Stimulated activated memory B cell treated with anti-CD40 and anti-IgM and Interleukin-4, amounts not matched to agents 10 μg/mL and 1 μg/mL and 100 μg/mL, for 72 hours (primary cell): Measurements from ENCODE around the gene RGS19.
"Not testable (repeated sequence)": the region's sequence is repeated elsewhere in the genome, so short reads cannot be mapped to it uniquely, and the experiment has no call there.

Experiments
- ATAC-seq: fragments of 150-1000 bp; cut with Tn5 transposase; 2 replicates; pipeline ENCODE4 v1.10.0; 2021
- H3K27ac Mint-ChIP-seq: one replicate; pipeline ENCODE4 v1.8.0; 2022; ENCODE audit warnings: mild to moderate bottlenecking, mixed read lengths
- H3K27me3 Mint-ChIP-seq: one replicate; pipeline ENCODE4 v1.8.0; 2022; ENCODE audit warnings: mixed read lengths
- H3K36me3 Mint-ChIP-seq: one replicate; pipeline ENCODE4 v1.8.0; 2022; ENCODE audit warnings: mixed read lengths
- H3K4me1 Mint-ChIP-seq: one replicate; pipeline ENCODE4 v1.8.0; 2022; ENCODE audit warnings: mixed read lengths
- H3K4me3 Mint-ChIP-seq: one replicate; pipeline ENCODE4 v1.8.0; 2022; ENCODE audit warnings: mild to moderate bottlenecking, moderate library complexity, mixed read lengths
- H3K9me3 Mint-ChIP-seq: one replicate; pipeline ENCODE4 v1.8.0; 2022; ENCODE audit warnings: mixed read lengths

RGS19 gene, protein sequence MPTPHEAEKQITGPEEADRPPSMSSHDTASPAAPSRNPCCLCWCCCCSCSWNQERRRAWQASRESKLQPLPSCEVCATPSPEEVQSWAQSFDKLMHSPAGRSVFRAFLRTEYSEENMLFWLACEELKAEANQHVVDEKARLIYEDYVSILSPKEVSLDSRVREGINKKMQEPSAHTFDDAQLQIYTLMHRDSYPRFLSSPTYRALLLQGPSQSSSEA

DNA sequence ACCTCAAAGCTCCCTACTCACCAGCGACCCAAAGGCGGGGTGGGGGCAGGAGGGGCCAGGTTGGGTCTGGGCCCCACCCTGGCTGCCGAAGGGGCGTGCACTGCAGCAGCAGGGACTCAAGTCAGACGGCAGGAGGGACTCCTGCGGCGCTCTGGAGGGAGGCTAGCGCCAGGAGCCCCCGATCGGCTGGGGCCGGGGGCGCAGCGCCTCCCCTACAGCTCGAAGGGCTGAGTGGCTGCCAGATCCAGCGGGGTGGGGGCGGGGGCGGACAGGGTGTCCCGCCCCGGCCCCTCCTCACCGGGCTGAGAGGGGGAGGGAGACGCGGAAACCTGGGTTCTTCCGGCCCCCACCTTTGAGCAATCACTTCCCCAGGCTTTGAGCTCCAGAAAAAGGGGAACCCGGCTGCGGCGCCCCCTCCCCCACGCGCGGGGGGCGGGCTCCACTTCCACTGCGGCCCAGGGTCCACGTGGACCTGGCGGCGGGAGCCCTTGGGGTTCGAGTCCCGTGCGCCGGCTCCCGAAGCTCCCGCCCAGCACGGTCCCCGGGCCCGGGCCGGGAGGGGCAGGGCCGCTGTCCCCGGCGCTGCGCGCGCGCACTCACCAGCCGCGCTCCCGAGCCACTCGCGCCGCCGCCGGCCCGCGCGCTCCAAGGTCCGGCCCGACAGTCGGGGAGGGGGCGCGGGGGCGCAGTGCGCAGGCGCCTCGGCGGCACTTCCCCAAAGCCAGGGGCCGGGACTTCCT, at the start of gene RGS19:
RGS19 (minus strand) TSS at position 246 of the 740 bp plus-strand sequence. CDS start 2,632 bp downstream, outside the sequence.
- Mint-ChIP-seq H3K27ac (peak within 1 kb of the TSS; percentile 96), H3K27me3 (peaks cover 3% of the 10 kb centered on the region), H3K9me3 (no peaks in the 10 kb centered on the region), H3K4me3 (peak within 1 kb of the TSS; percentile 97), H3K36me3 (peaks cover 17% of the 10 kb centered on the region), H3K4me1 (peaks cover 70% of the 10 kb centered on the region)
- ATAC-seq: peak; percentile 65

- not testable (repeated sequence) for H3K36me3 Mint-ChIP-seq, H3K9me3 Mint-ChIP-seq, ATAC-seq, H3K4me3 Mint-ChIP-seq, H3K27ac Mint-ChIP-seq
- H3K4me1 Mint-ChIP-seq: peaks cover 14% of the 10 kb centered on the region
- H3K27me3 Mint-ChIP-seq: peaks cover 15% of the 10 kb centered on the region
Measured at GRCh38 chr20:64123517-64123916, 44.2 kb upstream of the RGS19 start.

GRCh38 chr20:64122927-64123326, 43.6 kb upstream of the RGS19 start:
- not testable (repeated sequence) for H3K4me3 Mint-ChIP-seq, H3K27ac Mint-ChIP-seq, ATAC-seq, H3K36me3 Mint-ChIP-seq, H3K27me3 Mint-ChIP-seq, H3K9me3 Mint-ChIP-seq
- peaks cover 14% of the 10 kb centered on the region for H3K4me1 Mint-ChIP-seq

DNA sequence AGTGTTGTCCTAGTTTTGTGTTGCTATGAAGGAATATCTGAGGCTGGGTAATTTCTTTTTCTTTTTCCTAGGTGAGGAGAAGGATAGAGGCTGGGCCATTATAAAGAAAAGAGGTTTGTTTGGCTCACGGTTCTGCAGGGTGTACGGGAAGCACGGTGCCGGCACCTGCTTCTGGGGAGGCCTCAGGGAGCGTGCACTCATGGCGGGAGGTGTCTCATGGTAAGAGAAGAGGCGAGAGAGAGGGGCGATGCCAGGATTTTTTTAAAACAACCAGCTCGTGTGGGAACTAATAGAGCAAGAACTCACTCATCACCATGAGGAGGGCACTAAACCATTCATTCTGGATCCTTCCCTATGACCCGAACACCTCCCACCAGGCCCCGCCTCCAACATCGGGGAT, 42.3 kb upstream of the RGS19 start:
- Mint-ChIP-seq H3K36me3 (no peaks in the 10 kb centered on the region), H3K27ac (no peak overlapping the region), H3K4me1 (peaks cover 14% of the 10 kb centered on the region), H3K9me3 (no peaks in the 10 kb centered on the region), H3K4me3 (no peak overlapping the region), H3K27me3 (peaks cover 9% of the 10 kb centered on the region)
- ATAC-seq: no peak

- no peaks in the 10 kb centered on the region for H3K36me3 Mint-ChIP-seq
- H3K27me3 Mint-ChIP-seq: peaks cover 9% of the 10 kb centered on the region
- peaks cover 14% of the 10 kb centered on the region for H3K4me1 Mint-ChIP-seq
- peak overlapping the region; percentile 75 for H3K4me3 Mint-ChIP-seq
- H3K9me3 Mint-ChIP-seq: no peaks in the 10 kb centered on the region
- peak; percentile 13 for ATAC-seq
- peak overlapping the region; percentile 87 for H3K27ac Mint-ChIP-seq
Measured at GRCh38 chr20:64119681-64120341, 40.5 kb upstream of the RGS19 start.

- Mint-ChIP-seq H3K27ac (no peak overlapping the region), H3K9me3 (no peaks in the 10 kb centered on the region), H3K36me3 (no peaks in the 10 kb centered on the region), H3K27me3 (peaks cover 9% of the 10 kb centered on the region), H3K4me1 (peaks cover 14% of the 10 kb centered on the region), H3K4me3 (no peak overlapping the region)
- no peak for ATAC-seq
Measured at GRCh38 chr20:64119301-64119680, 40.0 kb upstream of the RGS19 start.

DNA sequence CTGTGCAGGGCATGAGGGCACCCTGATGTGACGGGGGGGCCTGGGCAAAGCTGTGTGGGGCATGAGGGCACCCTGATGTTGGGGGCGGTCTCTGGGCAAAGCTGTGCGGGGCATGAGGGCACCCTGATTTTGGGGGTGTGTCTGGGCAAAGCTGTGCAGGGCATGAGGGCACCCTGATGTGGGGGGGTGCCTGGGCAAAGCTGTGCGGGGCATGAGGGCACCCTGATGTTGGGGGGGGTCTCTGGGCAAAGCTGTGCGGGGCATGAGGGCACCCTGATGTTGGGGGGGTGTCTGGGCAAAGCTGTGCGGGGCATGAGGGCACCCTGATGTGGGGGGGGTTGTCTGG, 38.1 kb upstream of the RGS19 start:
- H3K4me3 Mint-ChIP-seq, H3K27me3 Mint-ChIP-seq, ATAC-seq, H3K9me3 Mint-ChIP-seq, H3K36me3 Mint-ChIP-seq, H3K27ac Mint-ChIP-seq: not testable (repeated sequence)
- H3K4me1 Mint-ChIP-seq: peaks cover 21% of the 10 kb centered on the region

GRCh38 chr20:64116541-64117431, 37.5 kb upstream of the RGS19 start:
- Mint-ChIP-seq H3K36me3 (no peaks in the 10 kb centered on the region), H3K27me3 (peaks cover 7% of the 10 kb centered on the region), H3K27ac (no peak overlapping the region), H3K9me3 (no peaks in the 10 kb centered on the region), H3K4me3 (no peak overlapping the region), H3K4me1 (peaks cover 27% of the 10 kb centered on the region)
- no peak for ATAC-seq

DNA sequence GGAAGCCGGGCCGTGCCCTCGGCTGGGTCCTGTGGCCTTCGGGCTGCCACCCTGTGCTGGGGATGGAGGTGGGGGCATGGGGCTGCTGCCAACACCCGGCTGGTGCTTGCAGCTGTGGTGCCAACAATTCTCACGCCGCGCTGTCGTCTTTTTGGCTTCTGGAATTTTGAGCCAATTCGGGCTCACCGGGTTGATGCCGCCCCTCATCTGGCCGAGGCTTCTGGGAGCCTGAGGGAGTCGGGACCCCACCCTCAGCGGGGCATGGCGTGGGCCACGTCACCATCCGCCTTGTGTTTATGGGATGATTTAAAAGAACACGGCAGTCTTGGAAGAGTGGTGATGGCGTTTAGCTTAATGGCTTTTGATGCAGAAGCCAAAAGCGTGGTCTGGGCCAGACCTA, 36.7 kb upstream of the RGS19 start:
- Mint-ChIP-seq H3K4me3 (no peak overlapping the region), H3K36me3 (no peaks in the 10 kb centered on the region), H3K27ac (no peak overlapping the region), H3K27me3 (no peaks in the 10 kb centered on the region), H3K9me3 (no peaks in the 10 kb centered on the region), H3K4me1 (peaks cover 30% of the 10 kb centered on the region)
- ATAC-seq: no peak

- Mint-ChIP-seq H3K9me3 (no peaks in the 10 kb centered on the region), H3K36me3 (no peaks in the 10 kb centered on the region)
- ATAC-seq: no peak
Measured at GRCh38 chr20:64115171-64115911, 36.0 kb upstream of the RGS19 start.

DNA sequence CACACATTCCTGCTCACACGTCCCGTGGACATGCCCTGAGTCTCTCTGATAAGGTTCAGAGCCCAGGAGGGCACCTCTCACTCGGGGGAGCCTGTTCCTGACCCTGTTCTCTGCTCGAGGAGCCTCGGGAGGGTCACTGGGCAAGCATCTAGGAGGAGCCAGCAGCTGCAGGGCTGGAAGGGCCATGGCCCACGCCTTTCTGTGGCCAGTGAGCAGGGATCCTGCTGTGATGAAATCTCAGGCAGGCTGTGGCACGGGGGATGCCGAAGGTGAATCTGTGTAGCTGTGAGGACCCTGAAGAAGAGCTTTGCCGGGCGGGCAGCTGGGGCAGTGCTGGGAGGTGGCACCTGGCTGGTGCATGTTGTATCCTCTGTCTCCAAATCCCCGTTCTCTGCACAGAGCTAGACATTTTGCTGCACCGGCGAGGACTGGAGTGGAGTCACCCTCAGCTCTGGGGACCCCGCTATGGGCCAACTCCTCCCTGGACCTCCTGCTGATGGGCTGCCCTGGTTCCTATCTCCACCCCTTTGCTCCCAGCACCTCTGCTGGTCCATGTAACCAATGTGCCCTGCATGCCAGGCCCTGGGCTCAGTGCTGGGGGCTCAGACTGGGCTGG, 35.1 kb upstream of the RGS19 start:
- Mint-ChIP-seq H3K9me3 (no peaks in the 10 kb centered on the region), H3K36me3 (no peaks in the 10 kb centered on the region), H3K4me3 (no peak overlapping the region), H3K4me1 (peaks cover 24% of the 10 kb centered on the region), H3K27ac (no peak overlapping the region), H3K27me3 (no peaks in the 10 kb centered on the region)
- no peak for ATAC-seq

More at GRCh38 chr20:64115171-64115911, 36.0 kb upstream of the RGS19 start:
- Mint-ChIP-seq H3K27ac (no peak overlapping the region), H3K4me3 (no peak overlapping the region), H3K27me3 (no peaks in the 10 kb centered on the region), H3K4me1 (peaks cover 28% of the 10 kb centered on the region)

- Mint-ChIP-seq H3K27ac (no peak overlapping the region), H3K9me3 (no peaks in the 10 kb centered on the region), H3K36me3 (no peaks in the 10 kb centered on the region), H3K4me3 (no peak overlapping the region), H3K27me3 (no peaks in the 10 kb centered on the region), H3K4me1 (peaks cover 25% of the 10 kb centered on the region)
- ATAC-seq: no peak
Measured at GRCh38 chr20:64113796-64114355, 34.6 kb upstream of the RGS19 start.

GRCh38 chr20:64113444-64113775, 34.1 kb upstream of the RGS19 start:
- Mint-ChIP-seq H3K9me3 (no peaks in the 10 kb centered on the region), H3K4me1 (peaks cover 30% of the 10 kb centered on the region), H3K27me3 (no peaks in the 10 kb centered on the region), H3K27ac (peak overlapping the region; percentile 20), H3K4me3 (no peak overlapping the region), H3K36me3 (no peaks in the 10 kb centered on the region)
- ATAC-seq: no peak
